Amniotic stem cell (primary cell): ENCODE results near the gene CYP4Z1.
"Not testable (repeated sequence)": the region's sequence is repeated elsewhere in the genome, so short reads cannot be mapped to it uniquely, and the experiment has no call there.

ENCODE experiments used
- DNase-seq: peaks from one replicate; lab custom pipeline; 2025; lab: John Stamatoyannopoulos, UW

CYP4Z1 gene

GRCh38 chr1:47067097-47067594 lies at the start of gene CYP4Z1:
Gene CYP4Z1 (plus strand): TSS chr1:47067231. CDS start chr1:47067491, 260 bp downstream.
- no peak for DNase-seq

- DNase-seq: no peak
Observed at GRCh38 chr1:47021070-47021469, 46.0 kb upstream of the CYP4Z1 start.

- no peak for DNase-seq
Observed at GRCh38 chr1:47023268-47024140, 43.5 kb upstream of the CYP4Z1 start, which contains the start of gene CYP4X1. Gene CYP4X1 (plus strand): TSS chr1:47023669. CDS start chr1:47023818, 149 bp downstream.

- no peak for DNase-seq
Observed at GRCh38 chr1:47024141-47024801, 42.8 kb upstream of the CYP4Z1 start.

- DNase-seq: no peak
Observed at GRCh38 chr1:47030170-47030805, 36.7 kb upstream of the CYP4Z1 start.

GRCh38 chr1:47031059-47031458 lies 36.0 kb upstream of the CYP4Z1 start:
- no peak for DNase-seq

GRCh38 chr1:47031585-47031984 lies 35.4 kb upstream of the CYP4Z1 start:
- DNase-seq: no peak

- no peak for DNase-seq
Observed at GRCh38 chr1:47036764-47037163, 30.3 kb upstream of the CYP4Z1 start.

- DNase-seq: no peak
Observed at GRCh38 chr1:47059376-47059775, 7.7 kb upstream of the CYP4Z1 start.

GRCh38 chr1:47069080-47069479 lies 2.0 kb downstream of the CYP4Z1 start:
- DNase-seq: not testable (repeated sequence)

GRCh38 chr1:47069509-47069908 lies 2.5 kb downstream of the CYP4Z1 start:
- DNase-seq: not testable (repeated sequence)

GRCh38 chr1:47089356-47089755 lies 22.3 kb downstream of the CYP4Z1 start:
- peak; percentile 12 for DNase-seq

GRCh38 chr1:47091476-47091875 lies 24.4 kb downstream of the CYP4Z1 start:
- not testable (repeated sequence) for DNase-seq

GRCh38 chr1:47104816-47105215 lies 37.8 kb downstream of the CYP4Z1 start:
- DNase-seq: no peak

GRCh38 chr1:47106792-47107191 lies 39.8 kb downstream of the CYP4Z1 start:
- no peak for DNase-seq

GRCh38 chr1:47107851-47108574 lies 41.0 kb downstream of the CYP4Z1 start:
- not testable (repeated sequence) for DNase-seq

- not testable (repeated sequence) for DNase-seq
Observed at GRCh38 chr1:47109482-47109881, 42.5 kb downstream of the CYP4Z1 start.

GRCh38 chr1:47113178-47113577 lies 46.1 kb downstream of the CYP4Z1 start:
- DNase-seq: no peak

- not testable (repeated sequence) for DNase-seq
Observed at GRCh38 chr1:47121039-47121438, 54.0 kb downstream of the CYP4Z1 start.

- DNase-seq: not testable (repeated sequence)
Observed at GRCh38 chr1:47124834-47125233, 57.8 kb downstream of the CYP4Z1 start.

GRCh38 chr1:47126997-47127396 lies 60.0 kb downstream of the CYP4Z1 start:
- not testable (repeated sequence) for DNase-seq

GRCh38 chr1:47128221-47128620 lies 61.2 kb downstream of the CYP4Z1 start:
- DNase-seq: no peak
